ENCODE results near the gene GKN1.
"Not testable (repeated sequence)": the region's sequence is repeated elsewhere in the genome, so short reads cannot be mapped to it uniquely, and the experiment has no call there.

The GKN1 gene

GRCh38 chr2:68974251-68974650 is at the start of gene GKN1:
GKN1 (plus strand) TSS chr2:68974636; CDS start chr2:68974678, 42 bp downstream.
- DNase-seq (ENCODE audit: low spot score) = no peak

GRCh38 chr2:68925295-68925896 is 49.0 kb upstream of the GKN1 start:
- DNase-seq (ENCODE audit: low spot score) = peak; percentile 62

- no peak for DNase-seq (ENCODE audit: low spot score)
Observed at GRCh38 chr2:68926796-68927195, 47.6 kb upstream of the GKN1 start.

- DNase-seq (ENCODE audit: low spot score) = no peak
Observed at GRCh38 chr2:68931149-68931711, 43.2 kb upstream of the GKN1 start.

GRCh38 chr2:68931799-68932198 is 42.6 kb upstream of the GKN1 start:
- DNase-seq (ENCODE audit: low spot score) = peak; percentile 23

GRCh38 chr2:68932402-68932801 is 42.0 kb upstream of the GKN1 start:
- DNase-seq (ENCODE audit: low spot score) = no peak

- DNase-seq (ENCODE audit: low spot score) = no peak
Observed at GRCh38 chr2:68934021-68934420, 40.4 kb upstream of the GKN1 start.

GRCh38 chr2:68935471-68935870 is 39.0 kb upstream of the GKN1 start:
- DNase-seq (ENCODE audit: low spot score) = no peak

GRCh38 chr2:68936427-68936826 is 38.0 kb upstream of the GKN1 start:
- DNase-seq (ENCODE audit: low spot score) = peak; percentile 68

GRCh38 chr2:68936889-68937288 is 37.5 kb upstream of the GKN1 start:
- peak; percentile 33 for DNase-seq (ENCODE audit: low spot score)

GRCh38 chr2:68937346-68938055 is 36.9 kb upstream of the GKN1 start:
- peak; percentile 22 for DNase-seq (ENCODE audit: low spot score)

- no peak for DNase-seq (ENCODE audit: low spot score)
Observed at GRCh38 chr2:68938938-68939337, 35.5 kb upstream of the GKN1 start.

GRCh38 chr2:68939962-68940361 is 34.5 kb upstream of the GKN1 start:
- DNase-seq (ENCODE audit: low spot score) = no peak

- no peak for DNase-seq (ENCODE audit: low spot score)
Observed at GRCh38 chr2:68940369-68940768, 34.1 kb upstream of the GKN1 start.

GRCh38 chr2:68942827-68943226 is 31.6 kb upstream of the GKN1 start:
- no peak for DNase-seq (ENCODE audit: low spot score)

GRCh38 chr2:68943581-68944568 is 30.6 kb upstream of the GKN1 start:
- peak; percentile 74 for DNase-seq (ENCODE audit: low spot score)

GRCh38 chr2:68946117-68946516 is 28.3 kb upstream of the GKN1 start:
- no peak for DNase-seq (ENCODE audit: low spot score)

GRCh38 chr2:68948710-68949109 is 25.7 kb upstream of the GKN1 start:
- no peak for DNase-seq (ENCODE audit: low spot score)

- DNase-seq (ENCODE audit: low spot score) = no peak
Observed at GRCh38 chr2:68951899-68952298, 22.5 kb upstream of the GKN1 start.

GRCh38 chr2:68952887-68953521 is 21.4 kb upstream of the GKN1 start, which contains the start of gene GKN2:
GKN2 (minus strand) TSS chr2:68952893; CDS start chr2:68952861, 32 bp downstream.
- no peak for DNase-seq (ENCODE audit: low spot score)

- DNase-seq (ENCODE audit: low spot score) = not testable (repeated sequence)
Observed at GRCh38 chr2:68955432-68955831, 19.0 kb upstream of the GKN1 start.

- no peak for DNase-seq (ENCODE audit: low spot score)
Observed at GRCh38 chr2:68959001-68959400, 15.4 kb upstream of the GKN1 start.

Measured in GM03348 (cell line).